PC-9 (cell line): Measurements from ENCODE around the gene CCDC92. TPM values are rescaled to one million over a fixed set of nuclear protein-coding genes. Genes with fewer than 3 reads are reported as not detected.

Experiments
- BruUV-seq: library from RNA; stranded (reverse); fragments of 400-500 nt; replicated peaks from 2 replicates; lab custom pipeline; 2021; lab: Mats Ljungman, UMichigan
- CTCF ChIA-PET: fragments of 300-600 bp; sonication (Branson Sonifier 250); formaldehyde crosslinking; loops from one replicate; lab custom pipeline; 2022; ENCODE audit warnings: antibody characterized with exemption; lab: Charles Lee
- POLR2A ChIA-PET: fragments of 300-600 bp; sonication (Branson Sonifier 250); formaldehyde crosslinking; loops from one replicate; lab custom pipeline; 2022; ENCODE audit warnings: antibody characterized with exemption; ENCODE audit not compliant: unreplicated experiment; lab: Charles Lee
- DNase-seq, 2 experiments: peaks; one replicate each; pipeline versions ENCODE4 v3.0.0 to v3.0.0-alpha.2; 2015 to 2022; ENCODE audit warnings: mixed read lengths in 1 of 2
- H2AFZ ChIP-seq: fragments of 200-600 bp; sonication (generic); 2 replicates; pipeline ENCODE4 v1.8.1; 2017; ENCODE audit warnings: antibody characterized with exemption
- H3F3A ChIP-seq: fragments of 200-600 bp; sonication (generic); 2 replicates; pipeline ENCODE4 v1.8.1; 2017; ENCODE audit warnings: antibody characterized with exemption, mild to moderate bottlenecking, low read depth; ENCODE audit not compliant: insufficient read depth
- H3K27ac ChIP-seq: fragments of 200-600 bp; sonication (generic); 2 replicates; pipeline ENCODE4 v1.6.1; 2016; ENCODE audit warnings: mixed run types
- H3K27me3 ChIP-seq: fragments of 200-600 bp; sonication (generic); 2 replicates; pipeline ENCODE4 v1.6.1; 2016; ENCODE audit warnings: low read depth, mixed run types; ENCODE audit not compliant: insufficient read depth
- H3K36me3 ChIP-seq: fragments of 200-600 bp; sonication (generic); 2 replicates; pipeline ENCODE4 v1.6.1; 2016; ENCODE audit warnings: low read depth, mixed run types
- H3K4me1 ChIP-seq: fragments of 200-600 bp; sonication (generic); replicated peaks from 2 replicates; pipeline ENCODE4 v1.6.1; 2016; ENCODE audit warnings: mixed run types; ENCODE audit not compliant: insufficient read depth
- H3K4me2 ChIP-seq: fragments of 200-600 bp; sonication (generic); 2 replicates; pipeline ENCODE4 v1.6.1; 2017; ENCODE audit warnings: mixed run types
- H3K4me3 ChIP-seq: fragments of 200-600 bp; sonication (generic); 2 replicates; pipeline ENCODE4 v1.6.1; 2016; ENCODE audit warnings: mixed run types
- H3K79me2 ChIP-seq: fragments of 200-600 bp; sonication (generic); 2 replicates; pipeline ENCODE4 v1.6.1; 2017; ENCODE audit warnings: low read depth, mixed run types
- H3K9me2 ChIP-seq: fragments of 200-600 bp; sonication (generic); 2 replicates; pipeline ENCODE4 v1.8.1; 2017; ENCODE audit warnings: mild to moderate bottlenecking; ENCODE audit not compliant: insufficient read depth
- H3K9me3 ChIP-seq: fragments of 200-600 bp; sonication (generic); 2 replicates; pipeline ENCODE4 v1.8.1; 2016; ENCODE audit warnings: low read depth; ENCODE audit not compliant: insufficient read depth
- H4K20me1 ChIP-seq: fragments of 200-600 bp; sonication (generic); 2 replicates; pipeline ENCODE4 v1.8.1; 2017; ENCODE audit not compliant: insufficient read depth
- CTCF ChIP-seq: fragments of 200-600 bp; sonication (generic); conservative IDR thresholded peaks from 2 replicates; pipeline ENCODE4 v1.6.1; 2017; ENCODE audit warnings: mixed run types, antibody characterized with exemption, mild to moderate bottlenecking, moderate library complexity
- EZH2 ChIP-seq: fragments of 200-600 bp; sonication (generic); IDR thresholded peaks from 2 replicates; pipeline ENCODE4 v1.8.0; 2017; ENCODE audit warnings: antibody characterized with exemption, low read depth
- intact Hi-C: fragments of 100-400 bp; cut with micrococcal nuclease; formaldehyde crosslinking; loops from one replicate; pipeline ENCODE4 v1.10.0; 2022; ENCODE audit not compliant: unreplicated experiment
- total RNA-seq: library from RNA; stranded (reverse); gene quantifications from 2 replicates; pipeline ENCODE4 v1.2.3, GENCODE V29; 2021

Gene CCDC92
- total RNA-seq, 1 experiment from 2014 or later: 28.0 TPM

GRCh38 chr12:123896767-123897166, 75.9 kb downstream of the CCDC92 start:
- no peaks in the 10 kb centered on the region for H3K36me3 ChIP-seq
- CTCF ChIA-PET: no interaction called here
- intact Hi-C loops: no loop called here
- no peak overlapping the region for H3K4me3 ChIP-seq
- no peak for DNase-seq
- H3K9me3 ChIP-seq: no peaks in the 10 kb centered on the region
- no peaks in the 10 kb centered on the region for H3F3A ChIP-seq
- no TSS peak for BruUV-seq
- H3K27me3 ChIP-seq: peaks cover 94% of the 10 kb centered on the region
- POLR2A ChIA-PET: no interaction called here
- H3K4me2 ChIP-seq: no peak overlapping the region
- H3K27ac ChIP-seq: no peak overlapping the region
- no peak overlapping the region for H2AFZ ChIP-seq
- H3K9me2 ChIP-seq: no peaks in the 10 kb centered on the region
- no peaks in the 10 kb centered on the region for H3K4me1 ChIP-seq
- no peaks in the 10 kb centered on the region for H4K20me1 ChIP-seq
- no peaks in the 10 kb centered on the region for H3K79me2 ChIP-seq
- no peak for TF ChIP-seq CTCF
- TF ChIP-seq EZH2: no peak

GRCh38 chr12:123895451-123895850, 77.2 kb downstream of the CCDC92 start:
- Histone ChIP-seq H3K79me2 (no peaks in the 10 kb centered on the region), H4K20me1 (no peaks in the 10 kb centered on the region), H3K27me3 (peaks cover 97% of the 10 kb centered on the region), H3K4me2 (no peak overlapping the region), H3K27ac (no peak overlapping the region), H3K9me3 (no peaks in the 10 kb centered on the region), H3F3A (no peaks in the 10 kb centered on the region), H3K9me2 (no peaks in the 10 kb centered on the region), H3K4me1 (no peaks in the 10 kb centered on the region), H3K4me3 (no peak overlapping the region), H2AFZ (no peak overlapping the region), H3K36me3 (no peaks in the 10 kb centered on the region)
- ChIA-PET CTCF (interaction anchor here (0.7 kb wide), 1 partner anchor 14 kb away, joined by 12 read pairs; no protein-coding TSS in a partner anchor), POLR2A (no interaction called here)
- BruUV-seq: no TSS peak
- intact Hi-C loops: no loop called here
- TF ChIP-seq CTCF: no peak
- no peak for TF ChIP-seq EZH2
- DNase-seq: no peak

- no peaks in the 10 kb centered on the region for H3K9me3 ChIP-seq
- TF ChIP-seq CTCF (no peak), EZH2 (no peak)
- no peaks in the 10 kb centered on the region for H3K4me1 ChIP-seq
- H4K20me1 ChIP-seq: no peaks in the 10 kb centered on the region
- H3K27ac ChIP-seq: no peak overlapping the region
- no peaks in the 10 kb centered on the region for H3K79me2 ChIP-seq
- H2AFZ ChIP-seq: no peak overlapping the region
- H3F3A ChIP-seq: no peaks in the 10 kb centered on the region
- DNase-seq: no peak
- H3K4me2 ChIP-seq: no peak overlapping the region
- ChIA-PET POLR2A (no interaction called here), CTCF (no interaction called here)
- intact Hi-C loops: no loop called here
- H3K4me3 ChIP-seq: no peak overlapping the region
- H3K36me3 ChIP-seq: no peaks in the 10 kb centered on the region
- peaks cover 96% of the 10 kb centered on the region for H3K27me3 ChIP-seq
- no peaks in the 10 kb centered on the region for H3K9me2 ChIP-seq
- no TSS peak for BruUV-seq
Observed at GRCh38 chr12:123894823-123895345, 77.7 kb downstream of the CCDC92 start.
